WTC11 (cell line): ENCODE measurements around the gene NIFK. TPM values are rescaled to one million over a fixed set of nuclear protein-coding genes. Genes with fewer than 3 reads are reported as not detected.

Source experiments
- ATAC-seq: fragments of 200-7000 bp; cut with Tn5 transposase; 2 replicates; pipeline ENCODE4 v1.10.0; 2021; ENCODE audit warnings: mild to moderate bottlenecking, moderate library complexity
- CTCF ChIA-PET: fragments of 300-600 bp; sonication (Branson Sonifier 250); formaldehyde crosslinking; loops from one replicate; lab custom pipeline; 2021; ENCODE audit warnings: antibody characterized with exemption; lab: Charles Lee
- POLR2A ChIA-PET: fragments of 350-600 bp; sonication (Branson Sonifier 250); formaldehyde crosslinking; loops from one replicate; lab custom pipeline; 2021; ENCODE audit warnings: antibody characterized with exemption; lab: Charles Lee
- DNase-seq: peaks from one replicate; pipeline ENCODE4 v3.0.0; 2021; ENCODE audit warnings: low spot score
- H3K27ac Mint-ChIP-seq: 2 replicates; pipeline ENCODE4 v1.8.0; 2021; ENCODE audit warnings: mixed read lengths
- H3K27me3 Mint-ChIP-seq: 2 replicates; pipeline ENCODE4 v1.8.0; 2021; ENCODE audit warnings: low read depth, mild to moderate bottlenecking, moderate library complexity, mixed read lengths
- H3K36me3 Mint-ChIP-seq: 2 replicates; pipeline ENCODE4 v1.8.0; 2021; ENCODE audit warnings: mixed read lengths
- H3K4me1 Mint-ChIP-seq: 2 replicates; pipeline ENCODE4 v1.8.0; 2022; ENCODE audit warnings: mixed read lengths
- H3K4me3 Mint-ChIP-seq: 2 replicates; pipeline ENCODE4 v1.8.0; 2021; ENCODE audit warnings: mild to moderate bottlenecking, moderate library complexity, mixed read lengths
- H3K9me3 Mint-ChIP-seq: 2 replicates; pipeline ENCODE4 v1.8.0; 2021; ENCODE audit warnings: mixed read lengths
- ESRRA ChIP-seq: sonication (generic); formaldehyde crosslinking; IDR thresholded peaks from 2 replicates; pipeline ENCODE4 v1.8.1; 2022; ENCODE audit warnings: mild to moderate bottlenecking, missing genetic modification reagents, borderline replicate concordance
- FOXJ3 ChIP-seq: sonication (generic); formaldehyde crosslinking; IDR thresholded peaks from 2 replicates; pipeline ENCODE4 v1.9.0; 2021; ENCODE audit warnings: missing genetic modification reagents, mild to moderate bottlenecking, borderline replicate concordance
- IRF2 ChIP-seq: sonication (generic); formaldehyde crosslinking; IDR thresholded peaks from 2 replicates; pipeline ENCODE4 v1.8.0; 2022; ENCODE audit warnings: low read depth, missing genetic modification reagents, borderline replicate concordance
- KAT7 ChIP-seq: sonication (generic); formaldehyde crosslinking; IDR thresholded peaks from 2 replicates; pipeline ENCODE4 v1.8.1; 2023; ENCODE audit warnings: missing genetic modification reagents, mild to moderate bottlenecking, borderline replicate concordance
- MXD4 ChIP-seq: fragments of 250-450 bp; sonication (Bioruptor Pico); IDR thresholded peaks from 2 replicates; pipeline ENCODE4 v1.8.0; 2021; ENCODE audit warnings: mild to moderate bottlenecking, moderate library complexity, borderline replicate concordance
- OVOL2 ChIP-seq: fragments of 250-450 bp; sonication (Bioruptor Pico); IDR thresholded peaks from 2 replicates; pipeline ENCODE4 v1.9.0; 2021; ENCODE audit warnings: mild to moderate bottlenecking, borderline replicate concordance
- SOX15 ChIP-seq: fragments of 250-450 bp; sonication (Bioruptor Pico); IDR thresholded peaks from 2 replicates; pipeline ENCODE4 v1.9.0; 2021; ENCODE audit warnings: mild to moderate bottlenecking
- TP53 ChIP-seq: sonication (generic); formaldehyde crosslinking; IDR thresholded peaks from 2 replicates; pipeline ENCODE4 v1.8.1; 2023; ENCODE audit warnings: mild to moderate bottlenecking, missing genetic modification reagents
- ZNF317 ChIP-seq: sonication (generic); formaldehyde crosslinking; IDR thresholded peaks from 2 replicates; pipeline ENCODE4 v1.8.1; 2023; ENCODE audit warnings: low read depth, mild to moderate bottlenecking, moderate library complexity, missing genetic modification reagents, borderline replicate concordance
- ZNF416 ChIP-seq: fragments of 250-450 bp; sonication (Bioruptor Pico); IDR thresholded peaks from 2 replicates; pipeline ENCODE4 v1.9.0; 2021; ENCODE audit warnings: mild to moderate bottlenecking, inconsistent platforms
- ZNF671 ChIP-seq: fragments of 250-450 bp; sonication (Bioruptor Pico); IDR thresholded peaks from 2 replicates; pipeline ENCODE4 v1.8.0; 2021; ENCODE audit warnings: mild to moderate bottlenecking
- total RNA-seq: library from RNA; stranded (reverse); gene quantifications from 3 replicates; pipeline ENCODE4 v1.2.3, GENCODE V29; 2021
- TF ChIP-seq, protein P1 (sequence below): sonication (generic); formaldehyde crosslinking; IDR thresholded peaks from 2 replicates; pipeline ENCODE4 v1.8.0; 2022; ENCODE audit warnings: mild to moderate bottlenecking, missing genetic modification reagents
- TF ChIP-seq, protein P2 (sequence below): sonication (generic); formaldehyde crosslinking; conservative IDR thresholded peaks from 2 replicates; pipeline ENCODE4 v1.8.1; 2022; ENCODE audit warnings: mild to moderate bottlenecking, missing genetic modification reagents
- TF ChIP-seq, protein P3 (sequence below): sonication (generic); formaldehyde crosslinking; IDR thresholded peaks from 2 replicates; pipeline ENCODE4 v1.8.1; 2023; ENCODE audit warnings: mild to moderate bottlenecking, moderate library complexity, missing genetic modification reagents
- TF ChIP-seq, protein P4 (sequence below): fragments of 250-450 bp; sonication (Bioruptor Pico); IDR thresholded peaks from 2 replicates; pipeline ENCODE4 v1.8.0; 2021; ENCODE audit warnings: mild to moderate bottlenecking
- TF ChIP-seq, protein P5 (sequence below): fragments of 250-450 bp; sonication (Bioruptor Pico); IDR thresholded peaks from 2 replicates; pipeline ENCODE4 v1.9.0; 2021; ENCODE audit warnings: mild to moderate bottlenecking
- TF ChIP-seq, protein P6 (sequence below): sonication (generic); formaldehyde crosslinking; IDR thresholded peaks from 2 replicates; pipeline ENCODE4 v1.8.1; 2023; ENCODE audit warnings: mild to moderate bottlenecking, missing genetic modification reagents, moderate library complexity
- TF ChIP-seq, protein P7 (sequence below): sonication (generic); formaldehyde crosslinking; IDR thresholded peaks from 2 replicates; pipeline ENCODE4 v1.8.0; 2023; ENCODE audit warnings: missing genetic modification reagents, mild to moderate bottlenecking, borderline replicate concordance
- TF ChIP-seq, protein P8 (sequence below): sonication (generic); formaldehyde crosslinking; IDR thresholded peaks from 2 replicates; pipeline ENCODE4 v1.8.0; 2022; ENCODE audit warnings: mild to moderate bottlenecking, missing genetic modification reagents
- TF ChIP-seq, protein P9 (sequence below): fragments of 250-450 bp; sonication (Bioruptor Pico); IDR thresholded peaks from 2 replicates; pipeline ENCODE4 v1.9.0; 2021; ENCODE audit warnings: mild to moderate bottlenecking, borderline replicate concordance

Gene NIFK
- total RNA-seq, 1 experiment from 2014 or later, result 91.3 TPM

DNA sequence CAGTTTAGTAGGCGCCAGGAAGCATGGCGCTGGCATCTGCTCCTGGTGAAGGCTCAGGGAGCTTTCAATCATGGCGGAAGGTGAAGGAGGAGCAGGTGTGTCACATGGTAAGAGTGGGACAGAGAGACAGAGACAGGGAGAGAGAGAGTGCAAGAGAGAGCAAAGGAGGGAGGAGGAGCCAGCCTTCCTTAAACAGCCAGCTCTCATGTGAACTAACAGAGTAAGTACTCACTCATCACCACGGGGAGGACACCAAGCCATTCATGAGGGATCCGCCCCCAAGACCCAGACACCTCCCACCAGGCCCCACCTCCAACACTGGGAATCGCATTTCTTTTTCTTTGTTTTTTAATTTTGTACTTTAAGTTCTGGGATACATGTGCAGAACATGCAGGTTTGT lies 46.6 kb downstream of the NIFK start:
- ChIA-PET CTCF (interaction anchor here (0.6 kb wide), 1 partner anchor 11 kb away, joined by 3 read pairs; no protein-coding TSS in a partner anchor), POLR2A (interaction anchor here (0.5 to 1.3 kb wide), 2 partner anchors 11 to 159 kb away, joined by 3 to 5 read pairs; partner anchors contain the start of gene RNU4ATAC)
- Mint-ChIP-seq H3K4me3 (no peak overlapping the region), H3K27ac (peak overlapping the region; percentile 77; the same call in 1 of the 2 replicates), H3K36me3 (0 out of 2 replicates have a peak, but pooled peaks cover 3% of the 10 kb centered on the region), H3K27me3 (peaks cover 4% of the 10 kb centered on the region), H3K4me1 (peaks cover 42% of the 10 kb centered on the region), H3K9me3 (peaks cover 9% of the 10 kb centered on the region)
- peak; percentile 21 for ATAC-seq
- no peak for DNase-seq
- TF ChIP-seq ZNF416 (CRISPR knock-in tag) (no peak), ZNF317 (no peak), ZNF671 (CRISPR knock-in tag) (no peak), OVOL2 (CRISPR knock-in tag) (no peak), TP53 (CRISPR knock-in tag) (no peak), SOX15 (CRISPR knock-in tag) (no peak), KAT7 (no peak), FOXJ3 (CRISPR knock-in tag) (no peak)
- TF ChIP-seq, protein P1, sequence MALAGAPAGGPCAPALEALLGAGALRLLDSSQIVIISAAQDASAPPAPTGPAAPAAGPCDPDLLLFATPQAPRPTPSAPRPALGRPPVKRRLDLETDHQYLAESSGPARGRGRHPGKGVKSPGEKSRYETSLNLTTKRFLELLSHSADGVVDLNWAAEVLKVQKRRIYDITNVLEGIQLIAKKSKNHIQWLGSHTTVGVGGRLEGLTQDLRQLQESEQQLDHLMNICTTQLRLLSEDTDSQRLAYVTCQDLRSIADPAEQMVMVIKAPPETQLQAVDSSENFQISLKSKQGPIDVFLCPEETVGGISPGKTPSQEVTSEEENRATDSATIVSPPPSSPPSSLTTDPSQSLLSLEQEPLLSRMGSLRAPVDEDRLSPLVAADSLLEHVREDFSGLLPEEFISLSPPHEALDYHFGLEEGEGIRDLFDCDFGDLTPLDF, result no peak
- TF ChIP-seq, protein P2, sequence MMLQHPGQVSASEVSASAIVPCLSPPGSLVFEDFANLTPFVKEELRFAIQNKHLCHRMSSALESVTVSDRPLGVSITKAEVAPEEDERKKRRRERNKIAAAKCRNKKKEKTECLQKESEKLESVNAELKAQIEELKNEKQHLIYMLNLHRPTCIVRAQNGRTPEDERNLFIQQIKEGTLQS (CRISPR knock-in tag), result no peak
- TF ChIP-seq, protein P3, sequence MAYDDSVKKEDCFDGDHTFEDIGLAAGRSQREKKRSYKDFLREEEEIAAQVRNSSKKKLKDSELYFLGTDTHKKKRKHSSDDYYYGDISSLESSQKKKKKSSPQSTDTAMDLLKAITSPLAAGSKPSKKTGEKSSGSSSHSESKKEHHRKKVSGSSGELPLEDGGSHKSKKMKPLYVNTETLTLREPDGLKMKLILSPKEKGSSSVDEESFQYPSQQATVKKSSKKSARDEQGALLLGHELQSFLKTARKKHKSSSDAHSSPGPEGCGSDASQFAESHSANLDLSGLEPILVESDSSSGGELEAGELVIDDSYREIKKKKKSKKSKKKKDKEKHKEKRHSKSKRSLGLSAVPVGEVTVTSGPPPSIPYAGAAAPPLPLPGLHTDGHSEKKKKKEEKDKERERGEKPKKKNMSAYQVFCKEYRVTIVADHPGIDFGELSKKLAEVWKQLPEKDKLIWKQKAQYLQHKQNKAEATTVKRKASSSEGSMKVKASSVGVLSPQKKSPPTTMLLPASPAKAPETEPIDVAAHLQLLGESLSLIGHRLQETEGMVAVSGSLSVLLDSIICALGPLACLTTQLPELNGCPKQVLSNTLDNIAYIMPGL (CRISPR knock-in tag), result no peak
- TF ChIP-seq, protein P4, sequence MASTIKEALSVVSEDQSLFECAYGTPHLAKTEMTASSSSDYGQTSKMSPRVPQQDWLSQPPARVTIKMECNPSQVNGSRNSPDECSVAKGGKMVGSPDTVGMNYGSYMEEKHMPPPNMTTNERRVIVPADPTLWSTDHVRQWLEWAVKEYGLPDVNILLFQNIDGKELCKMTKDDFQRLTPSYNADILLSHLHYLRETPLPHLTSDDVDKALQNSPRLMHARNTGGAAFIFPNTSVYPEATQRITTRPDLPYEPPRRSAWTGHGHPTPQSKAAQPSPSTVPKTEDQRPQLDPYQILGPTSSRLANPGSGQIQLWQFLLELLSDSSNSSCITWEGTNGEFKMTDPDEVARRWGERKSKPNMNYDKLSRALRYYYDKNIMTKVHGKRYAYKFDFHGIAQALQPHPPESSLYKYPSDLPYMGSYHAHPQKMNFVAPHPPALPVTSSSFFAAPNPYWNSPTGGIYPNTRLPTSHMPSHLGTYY (CRISPR knock-in tag), result no peak
- TF ChIP-seq, protein P5, sequence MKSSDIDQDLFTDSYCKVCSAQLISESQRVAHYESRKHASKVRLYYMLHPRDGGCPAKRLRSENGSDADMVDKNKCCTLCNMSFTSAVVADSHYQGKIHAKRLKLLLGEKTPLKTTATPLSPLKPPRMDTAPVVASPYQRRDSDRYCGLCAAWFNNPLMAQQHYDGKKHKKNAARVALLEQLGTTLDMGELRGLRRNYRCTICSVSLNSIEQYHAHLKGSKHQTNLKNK (CRISPR knock-in tag), result no peak
- TF ChIP-seq, protein P6, sequence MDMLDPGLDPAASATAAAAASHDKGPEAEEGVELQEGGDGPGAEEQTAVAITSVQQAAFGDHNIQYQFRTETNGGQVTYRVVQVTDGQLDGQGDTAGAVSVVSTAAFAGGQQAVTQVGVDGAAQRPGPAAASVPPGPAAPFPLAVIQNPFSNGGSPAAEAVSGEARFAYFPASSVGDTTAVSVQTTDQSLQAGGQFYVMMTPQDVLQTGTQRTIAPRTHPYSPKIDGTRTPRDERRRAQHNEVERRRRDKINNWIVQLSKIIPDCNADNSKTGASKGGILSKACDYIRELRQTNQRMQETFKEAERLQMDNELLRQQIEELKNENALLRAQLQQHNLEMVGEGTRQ (CRISPR knock-in tag), result no peak

DNA sequence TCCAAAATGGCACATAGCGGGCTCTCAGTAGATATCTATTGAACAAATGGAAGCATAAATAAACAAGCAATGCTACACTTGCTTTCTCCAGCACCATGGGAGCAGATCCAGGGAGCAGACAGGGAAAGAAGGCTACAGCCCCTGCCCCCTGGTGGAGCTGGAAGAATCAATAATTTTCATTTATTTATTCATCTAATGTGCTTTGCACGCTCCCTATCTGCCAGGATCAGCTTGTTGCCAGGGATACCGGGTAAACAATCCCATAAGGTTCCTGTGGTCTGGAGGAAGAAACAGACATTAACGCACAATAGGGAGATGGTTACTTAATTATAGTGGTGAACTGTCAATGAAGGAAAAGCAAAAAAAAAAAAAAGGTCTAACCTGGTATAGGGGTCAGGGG lies 47.3 kb downstream of the NIFK start:
- H3K27me3 Mint-ChIP-seq, result peaks cover 11% of the 10 kb centered on the region
- H3K4me3 Mint-ChIP-seq, result no peak overlapping the region
- ATAC-seq, result no peak
- DNase-seq, result no peak
- peaks cover 44% of the 10 kb centered on the region for H3K4me1 Mint-ChIP-seq
- CTCF ChIA-PET, result interaction anchor here (0.6 to 1.3 kb wide), 4 partner anchors 10 to 159 kb away, joined by 3 read pairs; partner anchors contain the start of gene RNU4ATAC
- POLR2A ChIA-PET, result interaction anchor here (0.7 to 1.3 kb wide), 2 partner anchors 39 to 159 kb away, joined by 3 read pairs; partner anchors contain the start of gene RNU4ATAC
- H3K27ac Mint-ChIP-seq, result no peak overlapping the region
- H3K36me3 Mint-ChIP-seq, result peaks cover 6% of the 10 kb centered on the region
- peaks cover 10% of the 10 kb centered on the region for H3K9me3 Mint-ChIP-seq
- TF ChIP-seq, protein P7, sequence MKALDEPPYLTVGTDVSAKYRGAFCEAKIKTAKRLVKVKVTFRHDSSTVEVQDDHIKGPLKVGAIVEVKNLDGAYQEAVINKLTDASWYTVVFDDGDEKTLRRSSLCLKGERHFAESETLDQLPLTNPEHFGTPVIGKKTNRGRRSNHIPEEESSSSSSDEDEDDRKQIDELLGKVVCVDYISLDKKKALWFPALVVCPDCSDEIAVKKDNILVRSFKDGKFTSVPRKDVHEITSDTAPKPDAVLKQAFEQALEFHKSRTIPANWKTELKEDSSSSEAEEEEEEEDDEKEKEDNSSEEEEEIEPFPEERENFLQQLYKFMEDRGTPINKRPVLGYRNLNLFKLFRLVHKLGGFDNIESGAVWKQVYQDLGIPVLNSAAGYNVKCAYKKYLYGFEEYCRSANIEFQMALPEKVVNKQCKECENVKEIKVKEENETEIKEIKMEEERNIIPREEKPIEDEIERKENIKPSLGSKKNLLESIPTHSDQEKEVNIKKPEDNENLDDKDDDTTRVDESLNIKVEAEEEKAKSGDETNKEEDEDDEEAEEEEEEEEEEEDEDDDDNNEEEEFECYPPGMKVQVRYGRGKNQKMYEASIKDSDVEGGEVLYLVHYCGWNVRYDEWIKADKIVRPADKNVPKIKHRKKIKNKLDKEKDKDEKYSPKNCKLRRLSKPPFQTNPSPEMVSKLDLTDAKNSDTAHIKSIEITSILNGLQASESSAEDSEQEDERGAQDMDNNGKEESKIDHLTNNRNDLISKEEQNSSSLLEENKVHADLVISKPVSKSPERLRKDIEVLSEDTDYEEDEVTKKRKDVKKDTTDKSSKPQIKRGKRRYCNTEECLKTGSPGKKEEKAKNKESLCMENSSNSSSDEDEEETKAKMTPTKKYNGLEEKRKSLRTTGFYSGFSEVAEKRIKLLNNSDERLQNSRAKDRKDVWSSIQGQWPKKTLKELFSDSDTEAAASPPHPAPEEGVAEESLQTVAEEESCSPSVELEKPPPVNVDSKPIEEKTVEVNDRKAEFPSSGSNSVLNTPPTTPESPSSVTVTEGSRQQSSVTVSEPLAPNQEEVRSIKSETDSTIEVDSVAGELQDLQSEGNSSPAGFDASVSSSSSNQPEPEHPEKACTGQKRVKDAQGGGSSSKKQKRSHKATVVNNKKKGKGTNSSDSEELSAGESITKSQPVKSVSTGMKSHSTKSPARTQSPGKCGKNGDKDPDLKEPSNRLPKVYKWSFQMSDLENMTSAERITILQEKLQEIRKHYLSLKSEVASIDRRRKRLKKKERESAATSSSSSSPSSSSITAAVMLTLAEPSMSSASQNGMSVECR (CRISPR knock-in tag), result no peak
- TF ChIP-seq, protein P8, sequence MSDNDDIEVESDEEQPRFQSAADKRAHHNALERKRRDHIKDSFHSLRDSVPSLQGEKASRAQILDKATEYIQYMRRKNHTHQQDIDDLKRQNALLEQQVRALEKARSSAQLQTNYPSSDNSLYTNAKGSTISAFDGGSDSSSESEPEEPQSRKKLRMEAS (CRISPR knock-in tag), result no peak
- TF ChIP-seq OVOL2 (CRISPR knock-in tag), result no peak
- TF ChIP-seq ESRRA (CRISPR knock-in tag), result no peak
- TF ChIP-seq MXD4 (CRISPR knock-in tag), result no peak
- TF ChIP-seq, protein P9, sequence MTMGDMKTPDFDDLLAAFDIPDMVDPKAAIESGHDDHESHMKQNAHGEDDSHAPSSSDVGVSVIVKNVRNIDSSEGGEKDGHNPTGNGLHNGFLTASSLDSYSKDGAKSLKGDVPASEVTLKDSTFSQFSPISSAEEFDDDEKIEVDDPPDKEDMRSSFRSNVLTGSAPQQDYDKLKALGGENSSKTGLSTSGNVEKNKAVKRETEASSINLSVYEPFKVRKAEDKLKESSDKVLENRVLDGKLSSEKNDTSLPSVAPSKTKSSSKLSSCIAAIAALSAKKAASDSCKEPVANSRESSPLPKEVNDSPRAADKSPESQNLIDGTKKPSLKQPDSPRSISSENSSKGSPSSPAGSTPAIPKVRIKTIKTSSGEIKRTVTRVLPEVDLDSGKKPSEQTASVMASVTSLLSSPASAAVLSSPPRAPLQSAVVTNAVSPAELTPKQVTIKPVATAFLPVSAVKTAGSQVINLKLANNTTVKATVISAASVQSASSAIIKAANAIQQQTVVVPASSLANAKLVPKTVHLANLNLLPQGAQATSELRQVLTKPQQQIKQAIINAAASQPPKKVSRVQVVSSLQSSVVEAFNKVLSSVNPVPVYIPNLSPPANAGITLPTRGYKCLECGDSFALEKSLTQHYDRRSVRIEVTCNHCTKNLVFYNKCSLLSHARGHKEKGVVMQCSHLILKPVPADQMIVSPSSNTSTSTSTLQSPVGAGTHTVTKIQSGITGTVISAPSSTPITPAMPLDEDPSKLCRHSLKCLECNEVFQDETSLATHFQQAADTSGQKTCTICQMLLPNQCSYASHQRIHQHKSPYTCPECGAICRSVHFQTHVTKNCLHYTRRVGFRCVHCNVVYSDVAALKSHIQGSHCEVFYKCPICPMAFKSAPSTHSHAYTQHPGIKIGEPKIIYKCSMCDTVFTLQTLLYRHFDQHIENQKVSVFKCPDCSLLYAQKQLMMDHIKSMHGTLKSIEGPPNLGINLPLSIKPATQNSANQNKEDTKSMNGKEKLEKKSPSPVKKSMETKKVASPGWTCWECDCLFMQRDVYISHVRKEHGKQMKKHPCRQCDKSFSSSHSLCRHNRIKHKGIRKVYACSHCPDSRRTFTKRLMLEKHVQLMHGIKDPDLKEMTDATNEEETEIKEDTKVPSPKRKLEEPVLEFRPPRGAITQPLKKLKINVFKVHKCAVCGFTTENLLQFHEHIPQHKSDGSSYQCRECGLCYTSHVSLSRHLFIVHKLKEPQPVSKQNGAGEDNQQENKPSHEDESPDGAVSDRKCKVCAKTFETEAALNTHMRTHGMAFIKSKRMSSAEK (CRISPR knock-in tag), result no peak
- TF ChIP-seq IRF2, result no peak
